Peyer's patch (tissue), 4 donors: Measurements from ENCODE around the gene TMEM132C.

Experiments
- POLR2A ChIP-seq, 2 donors: fragments of 450-650 bp; IDR thresholded peaks; one replicate each; pipeline ENCODE4 v1.5.1; 2017; ENCODE audit warnings: antibody characterized with exemption in 2 of 2, mild to moderate bottlenecking in 2 of 2, moderate library complexity in 2 of 2
- TF ChIP-seq, protein P1 (sequence below), 6 experiments: fragments of 450-650 bp in 4 of 6; fragments of 200-600 bp in 2 of 6; sonication (generic) in 1 of 6; IDR thresholded peaks; one replicate each; pipeline ENCODE4 v1.5.1; 2017 to 2019; ENCODE audit warnings: antibody characterized with exemption in 6 of 6, mild to moderate bottlenecking in 3 of 6, moderate library complexity in 1 of 6

DNA sequence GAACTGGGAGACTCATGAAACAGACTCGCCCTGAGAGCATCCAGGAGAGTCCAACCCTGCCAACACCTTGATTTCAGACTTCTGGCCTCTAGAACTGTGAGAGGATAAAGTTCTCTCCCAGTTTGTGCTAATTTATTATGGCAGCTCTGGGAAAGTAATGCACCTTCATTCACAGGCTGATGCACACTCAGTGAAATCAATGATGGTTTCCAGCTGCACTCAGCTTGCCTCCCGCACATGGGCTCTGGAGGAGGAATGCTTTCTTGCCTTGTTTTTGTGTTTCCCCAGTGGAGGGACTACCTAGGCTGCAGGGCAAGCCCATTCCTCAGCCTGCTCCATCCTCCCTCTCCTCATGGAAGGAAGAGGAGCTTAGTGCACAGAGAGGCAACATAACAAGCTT lies 45.7 kb downstream of the TMEM132C start:
- TF ChIP-seq, protein P1, sequence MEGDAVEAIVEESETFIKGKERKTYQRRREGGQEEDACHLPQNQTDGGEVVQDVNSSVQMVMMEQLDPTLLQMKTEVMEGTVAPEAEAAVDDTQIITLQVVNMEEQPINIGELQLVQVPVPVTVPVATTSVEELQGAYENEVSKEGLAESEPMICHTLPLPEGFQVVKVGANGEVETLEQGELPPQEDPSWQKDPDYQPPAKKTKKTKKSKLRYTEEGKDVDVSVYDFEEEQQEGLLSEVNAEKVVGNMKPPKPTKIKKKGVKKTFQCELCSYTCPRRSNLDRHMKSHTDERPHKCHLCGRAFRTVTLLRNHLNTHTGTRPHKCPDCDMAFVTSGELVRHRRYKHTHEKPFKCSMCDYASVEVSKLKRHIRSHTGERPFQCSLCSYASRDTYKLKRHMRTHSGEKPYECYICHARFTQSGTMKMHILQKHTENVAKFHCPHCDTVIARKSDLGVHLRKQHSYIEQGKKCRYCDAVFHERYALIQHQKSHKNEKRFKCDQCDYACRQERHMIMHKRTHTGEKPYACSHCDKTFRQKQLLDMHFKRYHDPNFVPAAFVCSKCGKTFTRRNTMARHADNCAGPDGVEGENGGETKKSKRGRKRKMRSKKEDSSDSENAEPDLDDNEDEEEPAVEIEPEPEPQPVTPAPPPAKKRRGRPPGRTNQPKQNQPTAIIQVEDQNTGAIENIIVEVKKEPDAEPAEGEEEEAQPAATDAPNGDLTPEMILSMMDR (IDR thresholded peaks at IDR 0.05): no peak
- no peak for TF ChIP-seq POLR2A (IDR thresholded peaks at IDR 0.05)
